H9 (cell line): ENCODE data around the gene DTD1. TPM values are rescaled to one million over a fixed set of nuclear protein-coding genes. Genes with fewer than 3 reads are reported as not detected.

Source experiments
- DNase-seq: peaks from one replicate; pipeline ENCODE4 v3.0.0-alpha.2; 2017
- H2AFZ ChIP-seq: one replicate; pipeline ENCODE4 v1.6.1; 2013; ENCODE audit warnings: mild to moderate bottlenecking, low read length, control low read depth, moderate library complexity
- H2AK5ac ChIP-seq: 2 replicates; pipeline ENCODE4 v1.6.1; 2013; ENCODE audit warnings: low read length, control low read depth, mixed read lengths; ENCODE audit not compliant: insufficient read length
- H2BK120ac ChIP-seq: one replicate; pipeline ENCODE4 v1.6.1; 2013; ENCODE audit warnings: low read depth, mild to moderate bottlenecking, low read length, control low read depth, inconsistent platforms; ENCODE audit not compliant: poor library complexity, severe bottlenecking
- H2BK12ac ChIP-seq: 2 replicates; pipeline ENCODE4 v1.6.1; 2013; ENCODE audit warnings: low read length, control low read depth, mixed read lengths, low read depth; ENCODE audit not compliant: insufficient read length
- H2BK15ac ChIP-seq: 2 replicates; pipeline ENCODE4 v1.6.1; 2013; ENCODE audit warnings: low read depth, low read length, control low read depth
- H2BK20ac ChIP-seq: one replicate; pipeline ENCODE4 v1.6.1; 2013; ENCODE audit warnings: low read depth, mild to moderate bottlenecking, low read length, control low read depth, inconsistent platforms; ENCODE audit not compliant: poor library complexity, severe bottlenecking
- H2BK5ac ChIP-seq: 2 replicates; pipeline ENCODE4 v1.6.1; 2013; ENCODE audit warnings: low read length, control low read depth, mixed read lengths; ENCODE audit not compliant: insufficient read length
- H3K14ac ChIP-seq: 2 replicates; pipeline ENCODE4 v1.6.1; 2013; ENCODE audit warnings: low read length, control low read depth; ENCODE audit not compliant: insufficient read depth
- H3K18ac ChIP-seq: 2 replicates; pipeline ENCODE4 v1.6.1; 2013; ENCODE audit warnings: low read depth, mild to moderate bottlenecking, mixed read lengths, low read length, control low read depth; ENCODE audit not compliant: insufficient read length
- H3K23ac ChIP-seq: 2 replicates; pipeline ENCODE4 v1.6.1; 2013; ENCODE audit warnings: low read length, control low read depth, mixed read lengths, low read depth; ENCODE audit not compliant: insufficient read length
- H3K23me2 ChIP-seq: 2 replicates; pipeline ENCODE4 v1.6.1; 2013; ENCODE audit warnings: low read depth, mild to moderate bottlenecking, mixed read lengths, low read length, control low read depth; ENCODE audit not compliant: insufficient read length, poor library complexity, severe bottlenecking
- H3K27ac ChIP-seq: 2 replicates; pipeline ENCODE4 v1.5.1; 2013; ENCODE audit warnings: low read length, control low read depth, mixed read lengths, low read depth; ENCODE audit not compliant: insufficient read length
- H3K27me3 ChIP-seq: 2 replicates; pipeline ENCODE4 v1.6.1; 2013; ENCODE audit warnings: low read length, control low read depth, inconsistent platforms; ENCODE audit not compliant: insufficient read depth
- H3K4ac ChIP-seq: 2 replicates; pipeline ENCODE4 v1.6.1; 2013; ENCODE audit warnings: low read depth, mild to moderate bottlenecking, control low read depth, inconsistent platforms, low read length, moderate library complexity
- H3K4me1 ChIP-seq: 2 replicates; pipeline ENCODE4 v1.6.1; 2013; ENCODE audit warnings: low read length, control low read depth, inconsistent platforms; ENCODE audit not compliant: insufficient read depth
- H3K4me2 ChIP-seq: 2 replicates; pipeline ENCODE4 v1.6.1; 2013; ENCODE audit warnings: low read length, control low read depth, mixed read lengths; ENCODE audit not compliant: insufficient read length, insufficient read depth
- H3K56ac ChIP-seq: 2 replicates; pipeline ENCODE4 v1.6.1; 2013; ENCODE audit warnings: low read depth, mild to moderate bottlenecking, mixed read lengths, low read length, control low read depth; ENCODE audit not compliant: insufficient read length
- H3K79me1 ChIP-seq: 2 replicates; pipeline ENCODE4 v1.6.1; 2013; ENCODE audit warnings: low read depth, mild to moderate bottlenecking, moderate library complexity, low read length, control low read depth, inconsistent platforms; ENCODE audit not compliant: insufficient read depth, poor library complexity, severe bottlenecking
- H3K79me2 ChIP-seq: 2 replicates; pipeline ENCODE4 v1.6.1; 2013; ENCODE audit warnings: low read length, control low read depth, inconsistent platforms; ENCODE audit not compliant: insufficient read depth
- H3K9ac ChIP-seq: 2 replicates; pipeline ENCODE4 v1.6.1; 2013; ENCODE audit warnings: low read length, control low read depth, mixed read lengths; ENCODE audit not compliant: insufficient read length; ENCODE audit errors: extremely low read depth
- H3K9me3 ChIP-seq: one replicate; pipeline ENCODE4 v1.6.1; 2013; ENCODE audit warnings: low read depth, low read length, inconsistent platforms; ENCODE audit not compliant: control insufficient read depth
- H3T11ph ChIP-seq: one replicate; pipeline ENCODE4 v1.6.1; 2013; ENCODE audit warnings: mild to moderate bottlenecking, low read length, control low read depth, inconsistent platforms
- H4K20me1 ChIP-seq: one replicate; pipeline ENCODE4 v1.6.1; 2013; ENCODE audit not compliant: control insufficient read depth, insufficient read length, insufficient read depth
- H4K5ac ChIP-seq: 2 replicates; pipeline ENCODE4 v1.6.1; 2013; ENCODE audit warnings: low read depth, mild to moderate bottlenecking, mixed read lengths, low read length, control low read depth; ENCODE audit not compliant: insufficient read length
- H4K8ac ChIP-seq: replicated peaks from 2 replicates; pipeline ENCODE4 v1.6.1; 2013; ENCODE audit warnings: low read length, control low read depth, mixed read lengths, low read depth; ENCODE audit not compliant: insufficient read length
- H4K91ac ChIP-seq: 2 replicates; pipeline ENCODE4 v1.6.1; 2013; ENCODE audit warnings: low read depth, mild to moderate bottlenecking, moderate library complexity, mixed read lengths, low read length, control low read depth; ENCODE audit not compliant: insufficient read length
- H3K27ac Mint-ChIP-seq, 3 experiments: 2 replicates in 2 of 3; 3 replicates in 1 of 3; pipeline ENCODE4 v1.8.0; 2020 to 2021; ENCODE audit warnings: mixed read lengths in 3 of 3, mild to moderate bottlenecking in 1 of 3, moderate library complexity in 1 of 3
- H3K27me3 Mint-ChIP-seq: 2 replicates; pipeline ENCODE4 v1.8.0; 2021; ENCODE audit warnings: low read depth, mild to moderate bottlenecking, moderate library complexity, mixed read lengths
- H3K36me3 Mint-ChIP-seq, 3 experiments: 2 replicates in 2 of 3; 3 replicates in 1 of 3; pipeline ENCODE4 v1.8.0; 2020 to 2021; ENCODE audit warnings: low read depth in 3 of 3, mixed read lengths in 3 of 3; ENCODE audit not compliant: insufficient read depth in 1 of 3
- H3K4me1 Mint-ChIP-seq, 2 experiments: 2 replicates each; pipeline ENCODE4 v1.8.0; 2020; ENCODE audit warnings: mixed read lengths in 2 of 2
- H3K4me3 Mint-ChIP-seq, 2 experiments: 2 replicates in 1 of 2; 3 replicates in 1 of 2; pipeline ENCODE4 v1.8.0; 2020 to 2021; ENCODE audit warnings: mild to moderate bottlenecking in 2 of 2, mixed read lengths in 2 of 2, moderate library complexity in 1 of 2
- H3K9me3 Mint-ChIP-seq, 2 experiments: 2 replicates in 1 of 2; 3 replicates in 1 of 2; pipeline ENCODE4 v1.8.0; 2020; ENCODE audit warnings: mild to moderate bottlenecking in 2 of 2, mixed read lengths in 2 of 2, moderate library complexity in 1 of 2
- CTCF ChIP-seq: fragments of 200-600 bp; sonication (generic); conservative IDR thresholded peaks from 3 replicates; pipeline ENCODE4 v1.8.0; 2021; ENCODE audit warnings: antibody characterized with exemption, mild to moderate bottlenecking
- WGBS: extraction: QIAGEN DNeasy Blood & Tissue Kit; methylation state at CpG from one replicate; pipeline ENCODE4 v1.1.7; 2013; ENCODE audit warnings: missing lambda C conversion rate, low lambda C conversion rate, mixed read lengths; ENCODE audit not compliant: insufficient read length; ENCODE audit errors: extremely low coverage; 5-methylcytosine and 5-hydroxymethylcytosine counted together
- total RNA-seq: library from RNA; stranded (reverse); gene quantifications from 2 replicates; pipeline ENCODE4 v1.2.1, GENCODE V29; 2021

The DTD1 gene
- total RNA-seq, 1 experiment from 2014 or later = 62.0 TPM

DNA sequence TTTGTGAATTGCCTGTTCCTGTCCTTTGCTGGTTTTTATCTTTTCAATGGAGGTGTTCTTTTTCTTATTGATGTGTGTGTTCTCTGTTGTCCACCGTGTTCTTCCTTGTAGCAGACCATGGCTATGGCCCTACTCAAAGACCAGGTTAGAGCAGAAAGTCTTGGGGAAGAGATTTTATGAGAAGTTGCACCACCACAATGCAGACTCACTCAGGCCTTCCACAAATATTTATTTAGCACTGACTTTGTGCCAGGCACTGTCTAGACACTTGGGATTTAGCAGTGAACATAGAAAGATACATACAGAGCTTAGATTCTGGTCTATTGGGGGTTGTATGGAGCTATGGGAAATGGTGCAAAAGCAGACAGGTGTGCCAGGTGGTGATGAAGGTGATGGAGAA, 98.8 kb downstream of the DTD1 start:
- Mint-ChIP-seq H3K36me3 (peaks cover 0 to 1% (median 0%) of the 10 kb centered on the region in 3 experiments; a peak in 3 of 7 replicates), H3K9me3 (no peaks in the 10 kb centered on the region), H3K4me1 (peaks cover 26% of the 10 kb centered on the region in 2 experiments), H3K27ac (no peak overlapping the region; a peak in 1 of 7 replicates), H3K4me3 (no peak overlapping the region), H3K27me3 (no peaks in the 10 kb centered on the region)
- Histone ChIP-seq H3K14ac (no peak overlapping the region), H3K79me2 (no peaks in the 10 kb centered on the region), H3K4me1 (peaks cover 5% of the 10 kb centered on the region), H3K56ac (no peak overlapping the region), H3K79me1 (no peaks in the 10 kb centered on the region), H4K8ac (no peak overlapping the region), H2BK12ac (no peak overlapping the region), H3K23me2 (no peaks in the 10 kb centered on the region), H2BK5ac (no peak overlapping the region), H2BK120ac (no peak overlapping the region), H3K23ac (no peak overlapping the region), H2BK20ac (no peak overlapping the region), H2AFZ (no peak overlapping the region), H3K4me2 (no peak overlapping the region), H4K5ac (no peak overlapping the region), H2AK5ac (no peak overlapping the region), H4K20me1 (no peaks in the 10 kb centered on the region), H3K18ac (no peak overlapping the region), H4K91ac (no peak overlapping the region), H3K27me3 (no peaks in the 10 kb centered on the region), H3K9me3 (no peaks in the 10 kb centered on the region), H3K9ac (no peak overlapping the region), H3K27ac (no peak overlapping the region), H3T11ph (no peak overlapping the region), H3K4ac (no peak overlapping the region), H2BK15ac (no peak overlapping the region)
- DNase-seq = no peak
- no CpG with 5 or more reads among the region's 1 CpG for WGBS
- no peak for TF ChIP-seq CTCF
